ENCODE data around the gene C1orf167. TPM values are rescaled to one million over a fixed set of nuclear protein-coding genes. Genes with fewer than 3 reads are reported as not detected.

C1orf167 gene
- total and polyA plus RNA-seq, 2 donors (not counting 1 experiment from before 2014, with no cell fraction given), result not detected

Other genes with a start within 250 kb of the C1orf167 start
- gene FBXO2, start 107.8 kb upstream of the C1orf167 start, total RNA-seq, result 9.6 and 10.7 TPM in 2 replicates
- gene FBXO2, start 107.8 kb upstream of the C1orf167 start, polyA plus RNA-seq, result 9.3 and 9.6 TPM in 2 replicates
- 58.6 and 61.5 TPM in 2 replicates for gene FBXO44, start 107.3 kb upstream of the C1orf167 start, total RNA-seq
- 88.8 and 101 TPM in 2 replicates for gene FBXO44, start 107.3 kb upstream of the C1orf167 start, polyA plus RNA-seq
- gene FBXO6, start 98.0 kb upstream of the C1orf167 start, total RNA-seq, result 8.5 and 8.7 TPM in 2 replicates
- 8.1 and 13.0 TPM in 2 replicates for gene FBXO6, start 98.0 kb upstream of the C1orf167 start, polyA plus RNA-seq
- gene MAD2L2, start 81.0 kb upstream of the C1orf167 start, total RNA-seq, result 27.7 and 29.0 TPM in 2 replicates
- gene MAD2L2, start 81.0 kb upstream of the C1orf167 start, polyA plus RNA-seq, result 42.2 and 44.0 TPM in 2 replicates
- 0.30 and 0.41 TPM in 2 replicates for gene DRAXIN, start 70.5 kb upstream of the C1orf167 start, total RNA-seq
- gene DRAXIN, start 70.5 kb upstream of the C1orf167 start, polyA plus RNA-seq, result 0.21 and 0.26 TPM in 2 replicates
- 18.3 and 20.2 TPM in 2 replicates for gene AGTRAP, start 26.1 kb upstream of the C1orf167 start, total RNA-seq
- gene AGTRAP, start 26.1 kb upstream of the C1orf167 start, polyA plus RNA-seq, result 37.5 and 44.9 TPM in 2 replicates
- 109 and 114 TPM in 2 replicates for gene MTHFR, start 43.8 kb downstream of the C1orf167 start, total RNA-seq
- gene MTHFR, start 43.8 kb downstream of the C1orf167 start, polyA plus RNA-seq, result 35.8 and 39.3 TPM in 2 replicates
- gene CLCN6, start 44.0 kb downstream of the C1orf167 start, total RNA-seq, result 99.8 and 105 TPM in 2 replicates
- 35.0 and 48.2 TPM in 2 replicates for gene CLCN6, start 44.0 kb downstream of the C1orf167 start, polyA plus RNA-seq
- not detected in 2 replicates for gene NPPA, start 85.6 kb downstream of the C1orf167 start, total RNA-seq
- not detected in 2 replicates for gene NPPA, start 85.6 kb downstream of the C1orf167 start, polyA plus RNA-seq
- gene NPPB, start 96.8 kb downstream of the C1orf167 start, total RNA-seq, result not detected in 2 replicates
- not detected in 2 replicates for gene NPPB, start 96.8 kb downstream of the C1orf167 start, polyA plus RNA-seq
- 46.1 and 48.5 TPM in 2 replicates for gene KIAA2013, start 164.2 kb downstream of the C1orf167 start, total RNA-seq
- 29.2 and 60.1 TPM in 2 replicates for gene KIAA2013, start 164.2 kb downstream of the C1orf167 start, polyA plus RNA-seq
- gene PLOD1, start 172.5 kb downstream of the C1orf167 start, total RNA-seq, result 9.6 and 13.4 TPM in 2 replicates
- 6.2 and 10.4 TPM in 2 replicates for gene PLOD1, start 172.5 kb downstream of the C1orf167 start, polyA plus RNA-seq
- 41.7 and 50.0 TPM in 2 replicates for gene MFN2, start 218.3 kb downstream of the C1orf167 start, total RNA-seq
- gene MFN2, start 218.3 kb downstream of the C1orf167 start, polyA plus RNA-seq, result 24.0 and 31.0 TPM in 2 replicates